PFSK-1 (cell line): ENCODE data around the gene DDX47.

Experiments used
- FOXP2 ChIP-seq: optimal IDR thresholded peaks from 2 replicates; pipeline ENCODE3; 2011; ENCODE audit warnings: borderline replicate concordance, control low read depth, inconsistent platforms; ENCODE audit not compliant: insufficient read depth; ENCODE audit errors: extremely low read length, extremely low read depth
- POLR2AphosphoS5 ChIP-seq: IDR thresholded peaks from 2 replicates; pipeline ENCODE4 v1.6.1; 2012; ENCODE audit warnings: low read depth, mild to moderate bottlenecking, control low read depth, low read length, moderate library complexity
- SIN3A ChIP-seq: IDR thresholded peaks from 2 replicates; pipeline ENCODE4 v1.6.1; 2012; ENCODE audit warnings: mild to moderate bottlenecking, low read length, moderate library complexity, borderline replicate concordance; ENCODE audit not compliant: insufficient read depth
- TAF1 ChIP-seq: IDR thresholded peaks from 2 replicates; pipeline ENCODE4 v1.6.1; 2012; ENCODE audit warnings: low read length, control low read depth, borderline replicate concordance; ENCODE audit not compliant: insufficient read depth
- TF ChIP-seq, protein P1 (sequence below), 2 experiments: IDR thresholded peaks; 2 replicates each; pipeline versions ENCODE4 v1.6.1 to v1.8.0; 2011 to 2012; ENCODE audit warnings: low read depth in 2 of 2, low read length in 2 of 2, control low read depth in 1 of 2, inconsistent platforms in 1 of 2, mild to moderate bottlenecking in 1 of 2, moderate library complexity in 1 of 2; ENCODE audit not compliant: insufficient read depth in 1 of 2

DDX47 gene

GRCh38 chr12:12821975-12822374 is 8.8 kb downstream of the DDX47 start:
- TF ChIP-seq TAF1 = no peak
- no peak for TF ChIP-seq POLR2AphosphoS5
- no peak for TF ChIP-seq FOXP2
- TF ChIP-seq, protein P1, sequence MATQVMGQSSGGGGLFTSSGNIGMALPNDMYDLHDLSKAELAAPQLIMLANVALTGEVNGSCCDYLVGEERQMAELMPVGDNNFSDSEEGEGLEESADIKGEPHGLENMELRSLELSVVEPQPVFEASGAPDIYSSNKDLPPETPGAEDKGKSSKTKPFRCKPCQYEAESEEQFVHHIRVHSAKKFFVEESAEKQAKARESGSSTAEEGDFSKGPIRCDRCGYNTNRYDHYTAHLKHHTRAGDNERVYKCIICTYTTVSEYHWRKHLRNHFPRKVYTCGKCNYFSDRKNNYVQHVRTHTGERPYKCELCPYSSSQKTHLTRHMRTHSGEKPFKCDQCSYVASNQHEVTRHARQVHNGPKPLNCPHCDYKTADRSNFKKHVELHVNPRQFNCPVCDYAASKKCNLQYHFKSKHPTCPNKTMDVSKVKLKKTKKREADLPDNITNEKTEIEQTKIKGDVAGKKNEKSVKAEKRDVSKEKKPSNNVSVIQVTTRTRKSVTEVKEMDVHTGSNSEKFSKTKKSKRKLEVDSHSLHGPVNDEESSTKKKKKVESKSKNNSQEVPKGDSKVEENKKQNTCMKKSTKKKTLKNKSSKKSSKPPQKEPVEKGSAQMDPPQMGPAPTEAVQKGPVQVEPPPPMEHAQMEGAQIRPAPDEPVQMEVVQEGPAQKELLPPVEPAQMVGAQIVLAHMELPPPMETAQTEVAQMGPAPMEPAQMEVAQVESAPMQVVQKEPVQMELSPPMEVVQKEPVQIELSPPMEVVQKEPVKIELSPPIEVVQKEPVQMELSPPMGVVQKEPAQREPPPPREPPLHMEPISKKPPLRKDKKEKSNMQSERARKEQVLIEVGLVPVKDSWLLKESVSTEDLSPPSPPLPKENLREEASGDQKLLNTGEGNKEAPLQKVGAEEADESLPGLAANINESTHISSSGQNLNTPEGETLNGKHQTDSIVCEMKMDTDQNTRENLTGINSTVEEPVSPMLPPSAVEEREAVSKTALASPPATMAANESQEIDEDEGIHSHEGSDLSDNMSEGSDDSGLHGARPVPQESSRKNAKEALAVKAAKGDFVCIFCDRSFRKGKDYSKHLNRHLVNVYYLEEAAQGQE (IDR thresholded peaks at IDR 0.05; ENCODE audit: insufficient read depth in 1 of 2, low read depth in 2 of 2, low read length in 2 of 2) = no peak
- no peak for TF ChIP-seq SIN3A

GRCh38 chr12:12822886-12823285 is 9.7 kb downstream of the DDX47 start:
- TF ChIP-seq POLR2AphosphoS5 (no peak), SIN3A (no peak), FOXP2 (no peak), TAF1 (no peak)
- TF ChIP-seq, protein P1 (IDR thresholded peaks at IDR 0.05; ENCODE audit: insufficient read depth in 1 of 2, low read depth in 2 of 2, low read length in 2 of 2) = no peak

DNA sequence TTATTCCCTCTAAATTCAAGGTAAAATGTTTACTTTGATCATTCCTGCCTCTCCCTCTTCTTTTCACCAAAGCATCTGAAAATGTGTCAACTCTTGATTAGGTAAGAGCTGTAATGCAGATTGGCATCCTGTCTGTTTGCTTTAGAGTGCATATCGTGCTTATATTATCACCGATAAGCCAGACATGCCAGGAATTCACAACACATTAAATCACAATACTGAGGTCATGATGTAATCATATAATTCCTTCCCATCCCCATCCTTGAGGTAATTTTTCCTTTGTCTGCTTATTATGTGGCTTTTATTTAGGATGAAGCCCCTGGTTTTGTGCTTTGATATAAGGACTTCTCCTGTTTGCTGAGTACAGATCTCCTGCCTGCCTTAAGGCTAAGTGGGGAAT is 10.2 kb downstream of the DDX47 start:
- no peak for TF ChIP-seq TAF1
- TF ChIP-seq POLR2AphosphoS5 = no peak
- TF ChIP-seq, protein P1 (IDR thresholded peaks at IDR 0.05; ENCODE audit: insufficient read depth in 1 of 2, low read depth in 2 of 2, low read length in 2 of 2) = no peak
- no peak for TF ChIP-seq FOXP2
- TF ChIP-seq SIN3A = no peak

- TF ChIP-seq SIN3A = no peak
- TF ChIP-seq POLR2AphosphoS5 = no peak
- TF ChIP-seq, protein P1 (IDR thresholded peaks at IDR 0.05; ENCODE audit: insufficient read depth in 1 of 2, low read depth in 2 of 2, low read length in 2 of 2) = no peak
- TF ChIP-seq TAF1 = no peak
- no peak for TF ChIP-seq FOXP2
These were observed 10.7 kb downstream of the DDX47 start for GRCh38 chr12:12823811-12824210.
